ENCODE data around the gene HOXA13.

DNA sequence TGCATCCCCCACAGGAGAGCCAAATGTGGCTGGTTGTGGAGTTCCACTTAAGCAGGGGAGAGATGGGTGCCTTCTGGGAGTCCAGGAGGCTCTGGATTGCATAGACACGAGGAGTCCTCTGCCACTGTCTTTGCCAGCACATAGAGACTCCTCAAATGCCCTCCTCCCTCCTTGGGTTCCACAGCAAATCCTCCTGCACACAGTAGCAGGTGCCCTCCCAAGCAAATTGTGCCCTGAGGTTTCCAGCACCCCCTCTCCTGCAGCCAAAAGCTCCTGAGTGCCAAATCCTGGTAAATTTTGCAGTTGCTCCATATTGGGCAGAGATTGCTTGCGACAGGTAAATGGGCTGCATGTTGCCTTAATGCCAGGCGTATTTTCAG is 48.5 kb upstream of the HOXA13 start:
- TF ChIP-seq, protein P1, sequence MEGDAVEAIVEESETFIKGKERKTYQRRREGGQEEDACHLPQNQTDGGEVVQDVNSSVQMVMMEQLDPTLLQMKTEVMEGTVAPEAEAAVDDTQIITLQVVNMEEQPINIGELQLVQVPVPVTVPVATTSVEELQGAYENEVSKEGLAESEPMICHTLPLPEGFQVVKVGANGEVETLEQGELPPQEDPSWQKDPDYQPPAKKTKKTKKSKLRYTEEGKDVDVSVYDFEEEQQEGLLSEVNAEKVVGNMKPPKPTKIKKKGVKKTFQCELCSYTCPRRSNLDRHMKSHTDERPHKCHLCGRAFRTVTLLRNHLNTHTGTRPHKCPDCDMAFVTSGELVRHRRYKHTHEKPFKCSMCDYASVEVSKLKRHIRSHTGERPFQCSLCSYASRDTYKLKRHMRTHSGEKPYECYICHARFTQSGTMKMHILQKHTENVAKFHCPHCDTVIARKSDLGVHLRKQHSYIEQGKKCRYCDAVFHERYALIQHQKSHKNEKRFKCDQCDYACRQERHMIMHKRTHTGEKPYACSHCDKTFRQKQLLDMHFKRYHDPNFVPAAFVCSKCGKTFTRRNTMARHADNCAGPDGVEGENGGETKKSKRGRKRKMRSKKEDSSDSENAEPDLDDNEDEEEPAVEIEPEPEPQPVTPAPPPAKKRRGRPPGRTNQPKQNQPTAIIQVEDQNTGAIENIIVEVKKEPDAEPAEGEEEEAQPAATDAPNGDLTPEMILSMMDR (IDR thresholded peaks at IDR 0.05; ENCODE audit: poor library complexity, severe bottlenecking), result no peak
- no peak for TF ChIP-seq EZH2 (IDR thresholded peaks at IDR 0.05; ENCODE audit: borderline replicate concordance, insufficient read depth, low read length, poor library complexity, severe bottlenecking)
- no peak for TF ChIP-seq SMC3 (conservative IDR thresholded peaks at IDR 0.05; ENCODE audit: poor library complexity)
- no peak for TF ChIP-seq RAD21 (conservative IDR thresholded peaks at IDR 0.05)
- TF ChIP-seq TAF1 (IDR thresholded peaks at IDR 0.05; ENCODE audit: low read depth), result no peak
- TF ChIP-seq EP300 (conservative IDR thresholded peaks at IDR 0.05; ENCODE audit: poor library complexity, severe bottlenecking), result no peak
- TF ChIP-seq POLR2AphosphoS5 (IDR thresholded peaks at IDR 0.05), result no peak

Measured in neural cell (in vitro differentiated cells).